Measurements from ENCODE around the gene PAQR4. TPM values are rescaled to one million over a fixed set of nuclear protein-coding genes. Genes with fewer than 3 reads are reported as not detected.

The PAQR4 gene
- total RNA-seq, 4 donors from 2014 or later, result 4.2 to 14.6 (median 10.2) TPM

GRCh38 chr16:2973605-2974318 is 4.6 kb downstream of the PAQR4 start:
- Histone ChIP-seq H3K9me3 (no peaks in the 10 kb centered on the region), H3K4me3 (no peak overlapping the region), H3K4me1 (peaks cover 5 to 15% of the 10 kb centered on the region in 2 donors), H3K36me3 (no peaks in the 10 kb centered on the region), H3K27me3 (no peaks in the 10 kb centered on the region), H3K27ac (no peak overlapping the region)
- no peak for DNase-seq
- ATAC-seq, result no peak
- no peak for TF ChIP-seq CTCF (IDR thresholded peaks at IDR 0.05 in 4 of 5, conservative IDR thresholded peaks at IDR 0.05 in 1 of 5)
- no peak for TF ChIP-seq POLR2A (IDR thresholded peaks at IDR 0.05)
- intact Hi-C loops (cut with DNase I; ENCODE audit: low total_unique reads), result no loop called here
- in situ Hi-C loops (cut with MboI; ENCODE audit: low sequenced_read_pairs in 4 of 4), result no loop called here

- Histone ChIP-seq H3K4me3 (no peak overlapping the region), H3K4me1 (peaks cover 5 to 14% of the 10 kb centered on the region in 2 donors), H3K9me3 (no peaks in the 10 kb centered on the region), H3K27me3 (peaks cover 0 to 4% (median 3%) of the 10 kb centered on the region in 3 donors), H3K27ac (no peak overlapping the region), H3K36me3 (no peaks in the 10 kb centered on the region)
- no peak for TF ChIP-seq POLR2A (IDR thresholded peaks at IDR 0.05)
- intact Hi-C loops (cut with DNase I; ENCODE audit: low total_unique reads) (no loop called here), in situ Hi-C loops (cut with MboI; ENCODE audit: low sequenced_read_pairs in 4 of 4) (no loop called here)
- no peak for DNase-seq
- no peak for ATAC-seq
Measured at GRCh38 chr16:2974319-2975056, 5.3 kb downstream of the PAQR4 start.

- no peak for DNase-seq
- intact Hi-C loops (cut with DNase I; ENCODE audit: low total_unique reads), result no loop called here
- Histone ChIP-seq H3K9me3 (no peaks in the 10 kb centered on the region), H3K36me3 (no peaks in the 10 kb centered on the region), H3K27me3 (peaks cover 0 to 6% (median 3%) of the 10 kb centered on the region in 3 donors), H3K4me1 (peaks cover 2 to 12% of the 10 kb centered on the region in 2 donors), H3K4me3 (no peak overlapping the region), H3K27ac (no peak overlapping the region)
- no peak for ATAC-seq
- TF ChIP-seq CTCF (IDR thresholded peaks at IDR 0.05 in 4 of 5, conservative IDR thresholded peaks at IDR 0.05 in 1 of 5) (no peak), POLR2A (IDR thresholded peaks at IDR 0.05) (no peak)
- in situ Hi-C loops (cut with MboI; ENCODE audit: low sequenced_read_pairs in 4 of 4), result no loop called here
Measured at GRCh38 chr16:2975161-2975795, 6.1 kb downstream of the PAQR4 start.

- DNase-seq (no peak), ATAC-seq (no peak)
- peaks cover 5% of the 10 kb centered on the region in 2 donors for H3K4me1 ChIP-seq
- TF ChIP-seq POLR2A (IDR thresholded peaks at IDR 0.05) (no peak), CTCF (IDR thresholded peaks at IDR 0.05 in 4 of 5, conservative IDR thresholded peaks at IDR 0.05 in 1 of 5) (no peak)
- no peak overlapping the region for H3K27ac ChIP-seq
- intact Hi-C loops (cut with DNase I; ENCODE audit: low total_unique reads), result no loop called here
- no peak overlapping the region for H3K4me3 ChIP-seq
- H3K36me3 ChIP-seq, result no peaks in the 10 kb centered on the region
- H3K27me3 ChIP-seq, result peaks cover 0 to 6% (median 3%) of the 10 kb centered on the region in 3 donors
- in situ Hi-C loops (cut with MboI; ENCODE audit: low sequenced_read_pairs in 4 of 4), result no loop called here
- H3K9me3 ChIP-seq, result no peaks in the 10 kb centered on the region
Measured at GRCh38 chr16:2976201-2976600, 7.1 kb downstream of the PAQR4 start.

- no peak for DNase-seq
Measured at GRCh38 chr16:2976673-2977072, 7.5 kb downstream of the PAQR4 start.

More at GRCh38 chr16:2976673-2977072, 7.5 kb downstream of the PAQR4 start:
- no peak for ATAC-seq
- Histone ChIP-seq H3K4me3 (no peak overlapping the region), H3K36me3 (no peaks in the 10 kb centered on the region), H3K27ac (no peak overlapping the region), H3K27me3 (peaks cover 0 to 6% (median 3%) of the 10 kb centered on the region in 3 donors), H3K4me1 (peaks cover 5% of the 10 kb centered on the region in 2 donors), H3K9me3 (no peaks in the 10 kb centered on the region)
- intact Hi-C loops (cut with DNase I; ENCODE audit: low total_unique reads) (no loop called here), in situ Hi-C loops (cut with MboI; ENCODE audit: low sequenced_read_pairs in 4 of 4) (no loop called here)
- no peak for TF ChIP-seq CTCF (IDR thresholded peaks at IDR 0.05 in 4 of 5, conservative IDR thresholded peaks at IDR 0.05 in 1 of 5)
- no peak for TF ChIP-seq POLR2A (IDR thresholded peaks at IDR 0.05)

Measured in gastrocnemius medialis (tissue), 4 donors.